ENCODE measurements around the gene ZNF629.

The ZNF629 gene

DNA sequence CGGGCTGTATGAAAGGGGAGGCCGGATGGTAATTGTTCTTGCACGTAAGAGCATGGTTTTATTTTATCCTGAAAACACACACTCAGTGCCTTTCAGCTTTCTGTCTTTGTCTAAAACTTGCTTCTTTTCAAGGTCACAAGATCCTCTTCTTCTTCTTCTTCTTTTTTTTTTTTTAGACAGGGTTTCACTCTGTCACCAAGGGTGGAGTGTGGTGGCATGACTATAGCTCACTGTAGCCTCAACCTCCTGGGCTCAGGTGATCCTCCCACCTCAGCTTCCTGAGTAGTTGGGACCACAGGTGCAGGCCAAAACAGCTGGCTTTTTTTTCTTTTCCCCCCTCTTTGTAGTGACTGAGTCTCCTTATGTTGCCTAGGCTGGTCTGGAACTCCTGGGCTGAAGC is 15.9 kb upstream of the ZNF629 start:
- Histone ChIP-seq H3K79me2 (ENCODE audit: low read length) (no peaks in the 10 kb centered on the region), H3K9ac (ENCODE audit: low read length) (peak overlapping the region; percentile 12; the same call in 1 of the 2 replicates), H3K27me3 (replicated peaks; ENCODE audit: insufficient read depth, low read length) (no peaks in the 10 kb centered on the region), H3K9me2 (replicated peaks; ENCODE audit: insufficient read depth, low read length) (no peaks in the 10 kb centered on the region), H3K9me3 (replicated peaks; ENCODE audit: insufficient read depth, low read length) (no peaks in the 10 kb centered on the region), H3K4me1 (ENCODE audit: low read length) (peaks cover 18% of the 10 kb centered on the region), H3K4me3 (ENCODE audit: low read length) (no peak overlapping the region), H3K36me3 (replicated peaks; ENCODE audit: insufficient read depth, low read length) (no peaks in the 10 kb centered on the region), H2AFZ (ENCODE audit: low read length) (peak overlapping the region; percentile 79), H3F3A (ENCODE audit: insufficient read depth, low read length) (peaks cover 30% of the 10 kb centered on the region), H3K27ac (ENCODE audit: low read length) (peak overlapping the region; percentile 84), H4K20me1 (ENCODE audit: insufficient read depth, low read length) (no peaks in the 10 kb centered on the region), H3K4me2 (ENCODE audit: low read depth, low read length) (peak overlapping the region; percentile 58)
- DNase-seq, result peak; percentile 66
- TF ChIP-seq, protein P1, sequence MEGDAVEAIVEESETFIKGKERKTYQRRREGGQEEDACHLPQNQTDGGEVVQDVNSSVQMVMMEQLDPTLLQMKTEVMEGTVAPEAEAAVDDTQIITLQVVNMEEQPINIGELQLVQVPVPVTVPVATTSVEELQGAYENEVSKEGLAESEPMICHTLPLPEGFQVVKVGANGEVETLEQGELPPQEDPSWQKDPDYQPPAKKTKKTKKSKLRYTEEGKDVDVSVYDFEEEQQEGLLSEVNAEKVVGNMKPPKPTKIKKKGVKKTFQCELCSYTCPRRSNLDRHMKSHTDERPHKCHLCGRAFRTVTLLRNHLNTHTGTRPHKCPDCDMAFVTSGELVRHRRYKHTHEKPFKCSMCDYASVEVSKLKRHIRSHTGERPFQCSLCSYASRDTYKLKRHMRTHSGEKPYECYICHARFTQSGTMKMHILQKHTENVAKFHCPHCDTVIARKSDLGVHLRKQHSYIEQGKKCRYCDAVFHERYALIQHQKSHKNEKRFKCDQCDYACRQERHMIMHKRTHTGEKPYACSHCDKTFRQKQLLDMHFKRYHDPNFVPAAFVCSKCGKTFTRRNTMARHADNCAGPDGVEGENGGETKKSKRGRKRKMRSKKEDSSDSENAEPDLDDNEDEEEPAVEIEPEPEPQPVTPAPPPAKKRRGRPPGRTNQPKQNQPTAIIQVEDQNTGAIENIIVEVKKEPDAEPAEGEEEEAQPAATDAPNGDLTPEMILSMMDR (IDR thresholded peaks at IDR 0.05; ENCODE audit: low read length), result no peak
- TF ChIP-seq EZH2phosphoT487 (IDR thresholded peaks at IDR 0.05; ENCODE audit: low read length) (no peak), EZH2 (optimal IDR thresholded peaks at IDR 0.05; ENCODE audit: low read depth, low read length) (no peak)

DNA sequence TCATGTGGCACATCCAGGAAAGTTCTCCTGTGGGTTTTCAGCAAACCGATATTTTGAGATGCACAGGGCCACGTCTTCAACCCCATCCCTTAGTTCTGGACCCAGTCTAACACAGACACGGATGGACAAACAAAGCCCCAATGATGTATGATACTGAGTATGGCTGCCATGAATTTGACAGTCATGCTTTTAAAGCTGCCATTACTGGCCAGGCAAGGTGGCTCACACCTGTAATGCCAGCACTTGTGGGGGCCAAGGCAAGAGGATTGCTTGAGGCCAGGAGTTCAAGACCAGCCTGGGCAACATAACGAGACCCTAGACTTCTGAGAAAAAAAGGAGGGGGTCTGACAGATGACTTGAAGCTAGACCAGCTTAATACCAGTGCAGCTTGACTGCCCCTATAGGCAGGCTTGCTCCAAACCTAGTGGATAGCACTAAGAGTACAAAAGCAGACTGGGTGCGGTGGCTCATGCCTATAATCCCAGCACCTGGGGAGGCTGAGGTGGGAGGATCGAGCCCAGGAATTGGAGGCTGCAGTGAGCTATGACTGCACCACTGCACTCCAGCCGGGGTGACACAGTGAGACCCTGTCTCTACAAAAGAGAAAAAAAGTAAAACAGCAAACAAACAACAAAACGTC is 10.8 kb upstream of the ZNF629 start:
- no peak overlapping the region for H3K27ac ChIP-seq (ENCODE audit: low read length)
- H4K20me1 ChIP-seq (ENCODE audit: insufficient read depth, low read length), result no peaks in the 10 kb centered on the region
- H3K9me3 ChIP-seq (replicated peaks; ENCODE audit: insufficient read depth, low read length), result no peaks in the 10 kb centered on the region
- peaks cover 6% of the 10 kb centered on the region for H3K4me1 ChIP-seq (ENCODE audit: low read length)
- no peak overlapping the region for H3K9ac ChIP-seq (ENCODE audit: low read length)
- H3K27me3 ChIP-seq (replicated peaks; ENCODE audit: insufficient read depth, low read length), result no peaks in the 10 kb centered on the region
- no peaks in the 10 kb centered on the region for H3K36me3 ChIP-seq (replicated peaks; ENCODE audit: insufficient read depth, low read length)
- H2AFZ ChIP-seq (ENCODE audit: low read length), result no peak overlapping the region
- no peak for DNase-seq
- TF ChIP-seq, protein P1 (IDR thresholded peaks at IDR 0.05; ENCODE audit: low read length), result peak; percentile 25
- no peak for TF ChIP-seq EZH2phosphoT487 (IDR thresholded peaks at IDR 0.05; ENCODE audit: low read length)
- H3K79me2 ChIP-seq (ENCODE audit: low read length), result no peaks in the 10 kb centered on the region
- no peak overlapping the region for H3K4me2 ChIP-seq (ENCODE audit: low read depth, low read length)
- peaks cover 7% of the 10 kb centered on the region for H3F3A ChIP-seq (ENCODE audit: insufficient read depth, low read length)
- H3K4me3 ChIP-seq (ENCODE audit: low read length), result no peak overlapping the region
- no peaks in the 10 kb centered on the region for H3K9me2 ChIP-seq (replicated peaks; ENCODE audit: insufficient read depth, low read length)

DNA sequence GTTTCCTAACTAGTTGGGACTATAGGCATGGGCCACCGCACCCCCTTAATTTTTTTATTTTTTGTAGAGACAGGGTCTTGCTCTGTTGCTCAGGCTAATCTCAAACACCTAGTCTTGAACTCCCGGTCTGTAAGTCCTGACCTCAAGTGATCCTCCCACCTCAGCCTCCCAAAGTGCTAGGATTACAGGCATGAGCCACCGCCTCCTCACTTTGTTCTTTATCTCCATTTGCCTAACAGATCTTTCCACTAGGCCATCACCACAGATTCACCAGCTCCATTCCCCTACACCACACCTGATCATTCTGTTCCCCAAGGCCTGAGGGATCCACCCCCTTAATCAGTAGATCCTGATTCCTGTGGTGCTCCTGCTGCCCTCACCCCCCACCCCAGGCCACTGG is 7.6 kb upstream of the ZNF629 start:
- H3K4me3 ChIP-seq (ENCODE audit: low read length), result no peak overlapping the region
- TF ChIP-seq EZH2phosphoT487 (IDR thresholded peaks at IDR 0.05; ENCODE audit: low read length), result no peak
- no peak for TF ChIP-seq EZH2 (optimal IDR thresholded peaks at IDR 0.05; ENCODE audit: low read depth, low read length)
- TF ChIP-seq, protein P1 (IDR thresholded peaks at IDR 0.05; ENCODE audit: low read length), result no peak
- H3K27ac ChIP-seq (ENCODE audit: low read length), result no peak overlapping the region
- H3K4me1 ChIP-seq (ENCODE audit: low read length), result no peaks in the 10 kb centered on the region
- H3K27me3 ChIP-seq (replicated peaks; ENCODE audit: insufficient read depth, low read length), result no peaks in the 10 kb centered on the region
- H3K9me3 ChIP-seq (replicated peaks; ENCODE audit: insufficient read depth, low read length), result no peaks in the 10 kb centered on the region
- no peaks in the 10 kb centered on the region for H4K20me1 ChIP-seq (ENCODE audit: insufficient read depth, low read length)
- no peak for DNase-seq
- H3K4me2 ChIP-seq (ENCODE audit: low read depth, low read length), result no peak overlapping the region
- H3K36me3 ChIP-seq (replicated peaks; ENCODE audit: insufficient read depth, low read length), result no peaks in the 10 kb centered on the region
- H3K9me2 ChIP-seq (replicated peaks; ENCODE audit: insufficient read depth, low read length), result no peaks in the 10 kb centered on the region
- no peak overlapping the region for H2AFZ ChIP-seq (ENCODE audit: low read length)
- 0 out of 2 replicates have a peak, but pooled peaks cover 3% of the 10 kb centered on the region for H3F3A ChIP-seq (ENCODE audit: insufficient read depth, low read length)
- H3K79me2 ChIP-seq (ENCODE audit: low read length), result no peaks in the 10 kb centered on the region
- H3K9ac ChIP-seq (ENCODE audit: low read length), result no peak overlapping the region
